Measurements from ENCODE around the gene ARID5A. TPM values are rescaled to one million over a fixed set of nuclear protein-coding genes. Genes with fewer than 3 reads are reported as not detected.

ARID5A gene
- total RNA-seq, 2 experiments from 2014 or later: 326 to 342 TPM

DNA sequence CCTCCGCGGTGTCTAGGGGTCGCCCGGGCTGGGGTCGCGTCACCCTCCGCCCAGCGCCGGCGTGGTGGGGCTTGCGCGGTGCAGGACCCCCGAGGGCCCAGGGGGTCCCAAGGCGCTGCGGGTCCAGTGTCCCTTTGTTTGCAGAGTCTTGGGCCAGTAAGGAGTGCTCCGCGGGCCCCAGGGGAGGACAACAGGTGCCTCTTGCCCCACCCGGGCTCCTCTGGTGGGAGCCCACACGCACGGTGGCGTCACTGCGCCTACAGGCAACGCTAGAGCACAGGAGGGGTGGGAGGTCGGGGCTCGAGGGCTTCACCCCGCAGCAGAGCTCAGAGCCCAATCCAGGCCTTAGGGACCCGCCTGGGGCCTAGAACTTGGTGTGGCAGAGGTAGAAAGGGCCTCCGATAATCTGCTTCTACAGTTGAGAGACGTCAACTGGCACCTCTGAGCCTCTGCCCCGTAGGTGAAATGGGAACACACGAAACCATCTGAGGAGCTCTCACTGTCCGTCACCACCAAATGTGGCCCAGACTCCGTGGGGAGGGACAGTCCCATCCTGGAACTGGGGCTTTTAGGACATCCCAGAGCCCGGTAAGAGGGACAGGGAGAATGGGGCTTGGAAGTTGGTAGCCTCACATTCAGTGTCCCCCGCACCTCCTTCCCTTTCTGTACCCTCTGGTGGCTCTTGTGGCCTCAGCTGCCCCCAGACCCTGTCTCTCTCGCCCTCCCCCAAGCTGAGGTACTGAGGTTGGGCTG, 1.4 kb downstream of the ARID5A start:
- no peaks in the 10 kb centered on the region for H3K27me3 ChIP-seq (ENCODE audit: control insufficient read depth in 1 of 2, insufficient read depth in 2 of 2, low read length in 2 of 2)
- Mint-ChIP-seq H3K27me3 (no peaks in the 10 kb centered on the region), H3K27ac (peak overlapping the region; percentile 99), H3K4me1 (ENCODE audit: low read depth) (peaks cover 61% of the 10 kb centered on the region), H3K4me3 (peak overlapping the region; percentile 99), H3K36me3 (ENCODE audit: low read depth) (peaks cover 58% of the 10 kb centered on the region), H3K9me3 (no peaks in the 10 kb centered on the region)
- peaks cover 29% of the 10 kb centered on the region for H3K36me3 ChIP-seq (ENCODE audit: insufficient read depth, low read length)
- peak overlapping the region; percentile 94 to 99 for H3K27ac ChIP-seq (ENCODE audit: low read depth in 1 of 2, low read length in 2 of 2)
- H3K9me3 ChIP-seq (ENCODE audit: control insufficient read depth in 1 of 2, insufficient read depth in 1 of 2, low read length in 2 of 2): no peaks in the 10 kb centered on the region
- ChIA-PET POLR2A (interaction anchor here (0.6 to 7.1 kb wide), 32 partner anchors 9 to 1463 kb away, joined by 3 to 180 read pairs (median 7); partner anchors contain the start of genes ANKRD36, ANKRD39, CNNM3 and DUSP2), CTCF (interaction anchor here (1.4 to 6.4 kb wide), 3 partner anchors 10 to 30 kb away, joined by 3 to 54 read pairs (median 16); no protein-coding TSS in a partner anchor)
- intact Hi-C loops (cut with DNase I, micrococcal nuclease): loop anchor here (2.0 to 10.0 kb wide), 13 partner anchors 15 to 1107 kb away; partner anchors contain the start of genes DUSP2 (in 2 of the 2), KANSL3 (in 2 of the 2), SNRNP200 (in 2 of the 2) and CNNM3 (in 1 of the 2)
- TF ChIP-seq, protein P1, sequence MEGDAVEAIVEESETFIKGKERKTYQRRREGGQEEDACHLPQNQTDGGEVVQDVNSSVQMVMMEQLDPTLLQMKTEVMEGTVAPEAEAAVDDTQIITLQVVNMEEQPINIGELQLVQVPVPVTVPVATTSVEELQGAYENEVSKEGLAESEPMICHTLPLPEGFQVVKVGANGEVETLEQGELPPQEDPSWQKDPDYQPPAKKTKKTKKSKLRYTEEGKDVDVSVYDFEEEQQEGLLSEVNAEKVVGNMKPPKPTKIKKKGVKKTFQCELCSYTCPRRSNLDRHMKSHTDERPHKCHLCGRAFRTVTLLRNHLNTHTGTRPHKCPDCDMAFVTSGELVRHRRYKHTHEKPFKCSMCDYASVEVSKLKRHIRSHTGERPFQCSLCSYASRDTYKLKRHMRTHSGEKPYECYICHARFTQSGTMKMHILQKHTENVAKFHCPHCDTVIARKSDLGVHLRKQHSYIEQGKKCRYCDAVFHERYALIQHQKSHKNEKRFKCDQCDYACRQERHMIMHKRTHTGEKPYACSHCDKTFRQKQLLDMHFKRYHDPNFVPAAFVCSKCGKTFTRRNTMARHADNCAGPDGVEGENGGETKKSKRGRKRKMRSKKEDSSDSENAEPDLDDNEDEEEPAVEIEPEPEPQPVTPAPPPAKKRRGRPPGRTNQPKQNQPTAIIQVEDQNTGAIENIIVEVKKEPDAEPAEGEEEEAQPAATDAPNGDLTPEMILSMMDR (IDR thresholded peaks at IDR 0.05): no peak
- peak; percentile 45 to 86 (median 69) for DNase-seq
- peak; percentile 47 for ATAC-seq (ENCODE audit: poor library complexity)
- H3K4me1 ChIP-seq (ENCODE audit: insufficient read depth, low read length): peaks cover 76% of the 10 kb centered on the region
- peak overlapping the region; percentile 90 for H3K4me3 ChIP-seq (ENCODE audit: low read length)

DNA sequence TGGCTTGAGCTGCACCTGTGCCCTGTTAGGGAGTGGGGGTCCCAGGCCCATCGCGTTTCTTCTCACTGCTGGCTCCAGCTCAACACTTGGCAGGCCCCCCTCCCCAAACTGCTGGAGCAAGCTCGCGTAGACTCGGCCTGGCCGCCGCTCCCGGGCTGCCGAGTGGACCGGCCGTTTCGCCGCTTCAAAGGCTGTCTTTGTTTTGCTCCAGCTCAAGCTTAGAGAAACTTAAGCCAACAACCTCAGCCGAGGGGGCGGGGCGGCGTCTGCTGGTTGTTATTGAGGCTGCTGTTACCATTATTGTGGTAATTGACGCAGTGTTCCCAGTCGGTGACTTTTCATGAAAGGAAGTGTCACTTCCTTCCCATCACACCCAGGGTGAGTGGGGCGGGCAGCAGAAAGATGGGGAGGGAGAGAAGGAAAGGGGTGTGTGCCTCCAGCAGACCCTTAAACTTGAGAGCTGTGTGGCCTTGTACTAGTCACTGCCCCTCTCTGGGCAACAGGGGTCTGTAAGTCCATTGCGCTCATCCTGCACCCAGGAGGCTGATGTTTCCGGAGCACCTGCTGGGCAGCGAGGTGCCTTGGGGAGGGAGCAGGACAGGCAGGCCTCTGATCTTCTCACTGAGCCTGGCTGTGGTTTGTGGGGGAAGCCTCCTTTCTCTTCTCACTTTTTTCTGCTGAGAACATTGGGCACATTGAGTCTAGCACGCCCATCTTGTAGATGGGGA, 2.1 kb downstream of the ARID5A start:
- H3K27me3 Mint-ChIP-seq: no peaks in the 10 kb centered on the region
- peak overlapping the region; percentile 99 for H3K4me3 Mint-ChIP-seq
- H3K27ac Mint-ChIP-seq: peak overlapping the region; percentile 99
- Histone ChIP-seq H3K27me3 (ENCODE audit: control insufficient read depth in 1 of 2, insufficient read depth in 2 of 2, low read length in 2 of 2) (no peaks in the 10 kb centered on the region), H3K4me3 (ENCODE audit: low read length) (peak overlapping the region; percentile 90), H3K27ac (ENCODE audit: low read depth in 1 of 2, low read length in 2 of 2) (peak overlapping the region; percentile 94 to 99), H3K36me3 (ENCODE audit: insufficient read depth, low read length) (peaks cover 36% of the 10 kb centered on the region), H3K4me1 (ENCODE audit: insufficient read depth, low read length) (peaks cover 77% of the 10 kb centered on the region), H3K9me3 (ENCODE audit: control insufficient read depth in 1 of 2, insufficient read depth in 1 of 2, low read length in 2 of 2) (no peaks in the 10 kb centered on the region)
- ATAC-seq (ENCODE audit: poor library complexity) (peak; percentile 51), DNase-seq (peak; percentile 88 to 96 (median 94))
- H3K36me3 Mint-ChIP-seq (ENCODE audit: low read depth): peaks cover 66% of the 10 kb centered on the region
- TF ChIP-seq, protein P1 (IDR thresholded peaks at IDR 0.05): no peak
- POLR2A ChIA-PET: interaction anchor here (0.6 to 7.1 kb wide), 29 partner anchors 9 to 1464 kb away, joined by 3 to 180 read pairs (median 7); partner anchors contain the start of genes ANKRD36, ANKRD39, CNNM3 and DUSP2
- peaks cover 69% of the 10 kb centered on the region for H3K4me1 Mint-ChIP-seq (ENCODE audit: low read depth)
- CTCF ChIA-PET: interaction anchor here (0.5 to 6.4 kb wide), 4 partner anchors 11 to 422 kb away, joined by 3 to 54 read pairs (median 10); no protein-coding TSS in a partner anchor
- intact Hi-C loops (cut with DNase I, micrococcal nuclease): loop anchor here (2.0 to 10.0 kb wide), 11 partner anchors 14 to 1106 kb away; partner anchors contain the start of genes DUSP2 (in 2 of the 2), SNRNP200 (in 2 of the 2), CNNM3 (in 1 of the 2) and COX5B (in 1 of the 2)
- no peaks in the 10 kb centered on the region for H3K9me3 Mint-ChIP-seq

Data from CD4-positive, alpha-beta T cell (primary cell).